Posterior vena cava (tissue), 2 donors: Measurements from ENCODE around the gene ANKRD6. TPM values are rescaled to one million over a fixed set of nuclear protein-coding genes. Genes with fewer than 3 reads are reported as not detected.
"Not testable (repeated sequence)": the region's sequence is repeated elsewhere in the genome, so short reads cannot be mapped to it uniquely, and the experiment has no call there.

Source experiments
- DNase-seq: peaks from one replicate; pipeline ENCODE4 v3.0.0-alpha.2; 2020; ENCODE audit warnings: low spot score
- intact Hi-C, 2 donors: fragments of 100-400 bp; cut with DNase I; formaldehyde crosslinking; loops; one replicate each; pipeline versions ENCODE4 v1.14.1 to v1.14.2; 2022 to 2023
- long read RNA-seq, 2 donors: library from polyadenylated mRNA; unstranded; transcript quantifications; one replicate each; pipeline ENCODE4 v2.0.0, GENCODE V29; 2020 to 2021
- total RNA-seq, 2 donors: library from RNA; stranded (reverse); fragmentation: NEBNext Ultra II Directional; extraction: Animal tissue kit (Norgen Biotek cat#: 25700); gene quantifications; one replicate each; pipeline ENCODE4 v1.2.1, GENCODE V29; 2021
- donor health status: DM: yes; HTN: yes; CAD: no.
- donor health status: DM: yes; HTN: yes; CAD: no.

Gene ANKRD6
- 10 to 100 TPM; 14.6 to 16.0 TPM for total RNA-seq
- long read RNA-seq, donor 1, partial matches to known transcripts: 2 of 7 reads
- long read RNA-seq, donor 1, other reads (novel, unspliced or antisense): 3 of 7 reads
- long read RNA-seq, donor 2, partial matches to known transcripts: 0 of 2 reads
- long read RNA-seq, donor 2, other reads (novel, unspliced or antisense): 1 of 2 reads

DNA sequence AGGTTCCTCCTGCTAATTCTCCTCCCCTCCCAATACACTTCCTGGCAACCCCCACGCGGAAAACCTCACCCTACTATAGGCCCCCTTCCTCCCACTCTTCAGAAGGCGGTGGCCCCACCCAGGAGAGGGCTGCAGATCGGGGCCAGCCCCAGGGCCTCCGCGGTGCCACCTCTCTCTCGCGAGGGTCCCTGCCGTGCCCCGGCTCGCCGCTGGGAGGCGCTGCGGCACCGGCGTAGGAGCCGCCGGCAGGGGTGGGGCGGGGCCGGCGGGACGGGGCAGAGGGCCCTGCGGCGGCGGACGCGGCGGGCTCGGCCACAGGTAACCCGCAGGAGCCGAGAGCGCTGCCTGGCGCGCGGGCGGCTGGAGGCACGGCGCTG is at the start of gene ANKRD6:
Gene ANKRD6 (plus strand): TSS at position 278 of the 377 bp plus-strand sequence. CDS start 133,825 bp downstream, outside the sequence.
- peak; percentile 93 for DNase-seq
- intact Hi-C loops: loop anchor here (2.0 to 10.0 kb wide), 2 partner anchors 172 to 178 kb away; no protein-coding TSS in a partner anchor

DNA sequence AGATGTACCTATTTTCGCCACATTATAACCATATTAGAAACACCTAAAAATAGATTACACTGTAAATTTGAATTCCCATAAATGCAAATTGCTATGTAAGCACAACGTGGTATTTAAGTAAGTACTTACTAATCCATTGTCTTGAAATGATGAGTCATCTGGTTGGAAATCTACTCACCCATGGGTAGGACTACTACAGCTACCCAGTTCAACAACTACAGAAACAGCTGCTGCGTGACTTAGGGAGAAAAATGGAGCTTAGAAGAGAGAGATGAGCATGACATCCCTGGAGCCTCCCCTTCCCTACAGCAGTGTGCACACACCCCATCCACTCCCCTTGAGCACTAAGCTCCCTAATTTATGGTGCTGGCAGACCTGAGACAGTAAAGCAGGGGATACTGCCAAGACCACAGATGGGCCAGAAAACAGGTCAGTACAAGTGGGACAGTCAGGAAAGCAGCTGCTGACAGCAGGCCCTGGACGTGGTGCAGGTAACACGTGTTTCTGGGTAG is 47.7 kb upstream of the ANKRD6 start:
- intact Hi-C loops: loop anchor here in 1 of 2 donors (5.0 kb wide), 1 partner anchor 1368 kb away; no protein-coding TSS in a partner anchor
- no peak for DNase-seq

DNA sequence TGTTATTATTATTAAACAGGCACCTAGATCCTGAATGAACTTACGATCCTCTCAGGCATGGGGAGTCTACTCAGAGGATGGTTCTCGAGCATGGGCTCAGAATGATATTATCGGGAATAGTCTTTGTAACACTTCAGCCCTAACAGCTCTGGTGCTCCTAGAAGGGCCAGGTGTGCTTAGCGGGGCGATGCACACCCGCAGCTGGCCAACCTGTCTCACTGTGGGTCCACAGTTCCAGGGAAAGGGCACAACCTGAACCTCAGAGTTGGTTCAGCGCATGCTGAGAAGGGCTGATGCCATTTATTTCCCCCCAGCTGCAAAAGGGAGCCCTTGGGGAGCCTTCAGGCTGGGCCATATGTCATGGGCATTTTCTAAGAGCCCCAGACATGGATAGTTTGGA is 47.1 kb upstream of the ANKRD6 start:
- no peak for DNase-seq
- intact Hi-C loops: loop anchor here in 1 of 2 donors (5.0 kb wide), 1 partner anchor 1369 kb away; no protein-coding TSS in a partner anchor

DNA sequence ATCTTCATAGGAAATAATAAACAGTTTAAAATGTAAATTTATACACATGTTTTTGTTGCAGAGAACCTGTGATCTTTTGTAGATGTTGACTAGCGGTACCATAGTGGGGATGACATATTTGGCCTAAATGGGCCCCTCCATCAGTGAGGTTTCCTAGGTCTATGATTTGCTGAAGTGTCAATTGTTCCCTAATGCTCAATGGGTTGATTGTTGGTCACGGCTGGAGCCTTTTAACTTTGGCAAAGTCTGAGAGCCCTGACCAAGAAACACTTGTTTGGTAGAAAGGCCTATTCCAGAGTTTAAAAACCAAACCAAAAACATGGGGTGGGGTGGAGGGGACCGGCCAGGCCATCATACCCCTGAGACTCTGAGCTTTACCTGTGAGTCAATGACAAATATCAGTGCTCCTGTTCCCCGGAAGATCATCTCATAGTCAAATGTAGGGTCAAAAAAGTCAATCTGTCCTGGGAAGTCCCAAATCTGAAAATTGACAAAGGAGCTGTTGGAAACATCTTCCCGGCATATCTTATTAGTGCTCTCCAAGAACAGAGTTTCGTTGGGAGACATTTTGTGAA is 45.9 kb upstream of the ANKRD6 start:
- no peak for DNase-seq
- intact Hi-C loops: loop anchor here in 1 of 2 donors (5.0 kb wide), 1 partner anchor 1370 kb away; no protein-coding TSS in a partner anchor

DNA sequence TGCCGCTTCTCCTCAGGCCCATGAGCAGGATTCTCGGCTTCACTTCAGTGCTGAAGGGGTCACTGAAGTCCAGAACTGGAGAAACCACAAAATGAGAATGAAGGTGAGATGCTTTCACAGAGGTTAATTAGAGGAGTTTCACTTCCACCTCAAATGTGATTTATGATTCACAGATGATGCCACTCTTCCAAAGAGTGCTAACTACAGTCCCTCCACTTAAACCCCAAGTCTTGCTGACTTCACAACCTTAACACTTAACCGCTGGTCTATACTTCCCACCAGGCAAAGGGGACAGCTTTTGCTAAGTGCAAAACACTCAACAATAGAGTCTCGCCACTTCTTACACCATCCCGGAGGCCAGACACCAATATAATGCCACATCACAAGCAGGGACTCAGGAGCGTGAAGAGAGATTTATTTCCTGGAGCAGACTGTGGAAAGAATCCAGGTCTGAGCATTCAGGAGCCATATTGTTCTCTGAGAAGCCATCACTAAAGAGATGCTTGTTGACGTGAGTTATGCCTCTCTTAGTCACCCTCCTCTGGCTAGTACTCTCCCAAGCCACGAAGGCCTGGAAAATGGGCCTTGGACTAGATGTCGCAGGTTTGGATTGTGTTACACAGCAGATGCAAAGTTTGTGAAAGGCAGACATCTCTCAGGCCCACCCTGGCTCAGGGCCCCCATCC is 45.3 kb upstream of the ANKRD6 start:
- no peak for DNase-seq
- intact Hi-C loops: loop anchor here in 1 of 2 donors (5.0 kb wide), 1 partner anchor 1370 kb away; no protein-coding TSS in a partner anchor

DNA sequence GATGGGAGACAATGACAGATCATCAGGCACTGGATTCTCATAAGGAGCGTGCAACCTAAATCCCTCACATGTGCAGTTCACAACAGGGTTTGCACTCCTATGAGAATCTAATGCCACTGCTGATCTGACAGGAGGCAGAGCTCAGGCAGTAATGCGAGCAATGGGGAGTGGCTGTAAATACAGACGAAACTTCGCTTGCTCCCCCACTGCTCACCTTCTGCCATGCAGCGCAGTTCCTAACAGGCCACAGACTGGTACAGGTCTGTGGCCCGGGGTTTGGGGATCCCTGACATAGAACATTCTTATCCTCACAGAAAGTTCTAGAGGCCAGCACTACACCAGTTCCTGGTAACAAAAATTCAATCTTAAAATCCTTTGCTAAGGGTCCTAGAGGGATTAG is 44.1 kb upstream of the ANKRD6 start:
- intact Hi-C loops: loop anchor here in 1 of 2 donors (5.0 kb wide), 1 partner anchor 1372 kb away; no protein-coding TSS in a partner anchor
- DNase-seq: no peak

DNA sequence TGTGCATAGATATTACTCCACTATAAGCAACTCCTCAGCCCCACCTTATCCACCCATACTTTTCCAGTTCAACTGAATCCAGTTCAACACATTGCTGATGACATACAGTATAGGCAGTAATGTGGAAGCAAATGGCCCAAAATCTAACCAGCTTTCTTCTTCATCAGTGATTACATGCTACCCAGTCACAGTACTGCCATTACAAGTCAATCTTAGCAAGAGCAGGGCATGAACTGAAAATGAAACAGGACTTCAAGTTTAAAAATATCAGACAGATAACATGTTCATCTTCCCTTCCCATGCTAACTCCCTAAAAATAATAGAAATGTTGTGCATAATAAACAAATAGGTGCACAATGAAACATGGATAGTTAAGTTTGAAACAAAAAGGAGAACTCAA is 40.1 kb upstream of the ANKRD6 start:
- DNase-seq: no peak
- intact Hi-C loops: no loop called here

DNA sequence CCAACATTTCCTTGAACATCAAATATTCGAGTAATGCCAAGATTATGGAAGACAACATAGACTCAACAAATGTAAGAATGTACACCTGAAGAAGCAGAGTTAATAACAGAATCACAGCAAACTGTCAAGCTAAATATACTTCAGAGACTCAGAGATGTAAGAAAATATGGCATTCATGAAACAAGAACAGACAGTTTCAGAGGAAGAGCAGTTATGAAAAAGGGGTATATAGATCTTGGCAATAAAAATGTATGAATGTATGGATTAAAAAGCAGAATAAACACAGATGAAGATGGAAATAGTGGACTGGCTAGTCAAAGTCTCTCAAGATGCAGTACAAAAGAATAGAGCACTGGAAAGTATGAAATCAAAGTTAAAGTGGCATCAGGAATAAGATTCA is 39.3 kb upstream of the ANKRD6 start:
- intact Hi-C loops: no loop called here
- no peak for DNase-seq

DNA sequence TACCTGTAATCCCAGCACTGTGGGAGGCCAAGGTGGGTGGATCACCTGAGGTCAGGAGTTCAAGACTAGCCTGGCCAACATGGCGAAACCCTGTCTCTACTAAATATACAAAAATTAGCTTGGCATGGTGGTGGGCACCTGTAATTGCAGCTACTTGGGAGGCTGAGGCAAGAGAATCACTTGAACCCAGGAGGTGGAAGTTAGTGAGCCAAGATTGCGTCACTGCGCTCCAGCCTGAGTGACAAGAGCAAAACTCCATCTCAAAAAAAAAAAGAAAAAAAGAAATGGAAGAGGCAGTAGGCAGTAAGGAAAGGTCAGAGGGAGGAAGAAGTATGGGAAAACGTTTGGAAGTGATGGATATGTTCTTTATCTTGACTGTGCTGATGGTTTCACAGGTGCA is 35.1 kb upstream of the ANKRD6 start:
- intact Hi-C loops, DNase-seq: not testable (repeated sequence)

DNA sequence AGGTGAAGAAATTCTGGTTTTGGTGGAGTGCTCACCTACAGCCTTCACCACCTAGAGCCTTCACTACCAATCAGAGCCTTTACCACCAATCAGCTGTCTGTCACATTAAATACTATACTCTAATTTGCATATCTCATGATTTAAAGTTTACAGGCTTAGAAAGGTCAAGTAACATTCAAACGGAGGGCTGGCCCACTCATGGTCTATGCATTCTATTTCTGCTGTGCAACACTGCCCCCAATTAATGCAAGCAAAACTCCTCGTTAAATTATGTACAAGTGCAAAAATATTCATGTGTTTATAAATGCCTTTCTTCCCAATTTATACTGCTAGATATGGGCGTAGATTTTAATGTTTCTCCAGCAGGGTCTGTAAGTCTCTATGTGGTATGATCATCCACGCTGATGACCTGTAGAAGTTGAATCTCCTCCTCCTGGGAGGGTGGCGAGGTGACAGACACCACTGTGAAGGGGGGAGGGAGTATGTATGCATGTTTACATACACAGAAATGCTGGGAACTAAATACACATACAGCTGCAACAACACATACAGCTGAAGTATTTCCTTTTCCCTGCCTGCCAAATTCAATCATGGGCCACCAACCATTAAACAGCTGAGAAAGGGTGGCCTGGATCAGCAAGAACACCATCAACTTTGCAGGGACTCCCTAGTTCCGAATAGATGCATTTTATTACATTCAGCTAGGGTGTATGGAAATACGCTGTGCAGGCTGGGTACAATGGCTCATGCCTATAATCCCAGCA is 34.0 kb upstream of the ANKRD6 start:
- intact Hi-C loops: no loop called here
- DNase-seq: no peak

DNA sequence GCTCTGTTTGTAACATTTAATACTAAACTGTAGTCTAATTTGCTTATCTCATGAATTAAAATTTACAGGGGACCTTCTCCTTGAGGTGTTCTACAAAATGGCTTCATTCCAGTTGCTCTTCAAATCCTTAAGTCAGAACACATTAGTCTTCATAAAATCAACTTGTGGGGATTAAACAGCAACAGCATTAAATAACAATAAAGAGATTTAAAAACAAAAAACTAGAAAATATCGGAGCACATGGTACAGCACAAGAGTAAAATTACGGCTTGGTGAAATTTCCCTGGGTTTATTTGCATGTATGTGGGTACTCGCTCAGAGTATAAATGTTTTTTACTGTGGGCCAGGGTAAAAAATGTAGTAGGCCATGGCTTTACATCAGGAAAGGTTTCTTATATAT is 32.9 kb upstream of the ANKRD6 start:
- no peak for DNase-seq
- intact Hi-C loops: no loop called here

DNA sequence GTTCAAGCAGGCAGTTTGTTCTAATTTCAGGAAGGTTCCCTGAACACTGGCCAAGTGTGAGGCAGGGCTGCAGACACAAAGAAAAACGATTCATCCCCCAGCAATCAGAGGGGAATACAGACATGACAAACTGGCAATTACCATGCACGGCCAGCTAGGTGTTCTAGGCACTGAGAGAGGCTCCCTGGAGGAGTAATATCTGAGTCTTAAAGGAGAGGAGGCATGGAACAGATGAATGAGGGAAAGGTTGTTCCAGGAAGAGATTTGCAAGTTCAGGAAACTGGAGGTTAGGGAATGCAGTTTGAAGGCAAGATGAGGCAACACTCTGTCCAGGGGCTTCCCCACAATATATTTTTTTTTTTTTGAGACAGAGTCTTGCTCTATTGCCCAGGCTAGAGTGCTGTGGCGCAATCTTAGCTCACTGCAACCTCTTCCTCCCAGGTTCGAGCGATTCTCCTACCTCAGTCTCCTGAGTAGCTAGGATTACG is 32.0 kb upstream of the ANKRD6 start:
- intact Hi-C loops: no loop called here
- DNase-seq: no peak

DNA sequence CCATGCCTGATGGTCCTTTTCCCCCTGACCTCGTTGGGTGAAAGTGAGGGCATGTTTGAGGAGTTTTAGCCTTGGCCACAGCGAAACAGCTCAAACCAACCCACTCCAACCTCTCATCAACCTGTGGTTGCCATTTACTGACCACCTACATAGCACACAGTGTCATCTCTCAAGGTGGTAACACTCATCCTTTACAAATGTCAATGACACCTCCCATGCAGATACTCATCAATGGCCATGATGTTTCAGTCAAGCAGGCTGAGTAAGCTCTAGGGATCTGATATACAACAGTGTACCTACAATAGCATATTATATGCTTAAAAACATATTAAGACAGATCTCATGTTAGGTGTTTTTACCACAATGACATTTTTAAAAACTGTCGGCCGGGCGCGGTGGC is 30.2 kb upstream of the ANKRD6 start:
- intact Hi-C loops: no loop called here
- DNase-seq: no peak

DNA sequence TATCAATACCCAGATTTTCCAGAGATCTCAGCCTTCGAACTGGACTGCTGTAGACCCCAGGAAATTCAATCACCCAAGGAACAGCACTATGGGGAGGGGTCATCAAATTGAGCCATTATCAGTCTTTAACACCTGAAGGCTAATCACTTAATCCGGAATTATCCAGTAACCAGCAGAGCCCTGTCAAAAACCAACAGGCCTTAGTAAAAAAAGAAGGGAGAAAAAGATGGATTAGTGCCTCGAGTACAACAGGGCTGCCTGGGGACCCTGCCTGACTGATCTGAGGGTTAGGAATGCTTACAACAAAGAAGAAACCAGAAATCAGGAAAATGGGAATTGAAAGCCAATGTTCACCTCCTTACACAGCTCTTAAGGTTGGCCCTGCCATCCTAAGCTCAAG is 28.4 kb upstream of the ANKRD6 start:
- no peak for DNase-seq
- intact Hi-C loops: no loop called here

DNA sequence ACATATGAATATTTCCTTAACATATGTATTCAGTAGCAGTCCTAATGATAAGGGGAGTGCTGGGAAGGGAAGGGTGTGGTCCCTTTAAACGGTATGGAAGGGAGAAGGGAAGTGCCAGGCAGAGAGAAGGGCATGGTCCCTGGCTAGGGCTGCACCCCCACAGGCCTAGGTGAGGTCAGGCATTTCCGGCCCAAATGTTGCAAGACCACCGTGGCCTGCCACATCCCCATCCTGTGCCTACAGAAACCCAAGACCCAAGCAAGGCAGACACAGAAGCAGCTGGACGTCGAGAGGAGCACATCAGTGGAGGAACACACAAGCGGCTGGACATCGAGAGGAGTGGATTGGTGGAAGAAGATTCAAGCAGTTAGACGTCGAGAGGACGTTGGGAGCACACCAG is 26.8 kb upstream of the ANKRD6 start:
- no peak for DNase-seq
- intact Hi-C loops: no loop called here

DNA sequence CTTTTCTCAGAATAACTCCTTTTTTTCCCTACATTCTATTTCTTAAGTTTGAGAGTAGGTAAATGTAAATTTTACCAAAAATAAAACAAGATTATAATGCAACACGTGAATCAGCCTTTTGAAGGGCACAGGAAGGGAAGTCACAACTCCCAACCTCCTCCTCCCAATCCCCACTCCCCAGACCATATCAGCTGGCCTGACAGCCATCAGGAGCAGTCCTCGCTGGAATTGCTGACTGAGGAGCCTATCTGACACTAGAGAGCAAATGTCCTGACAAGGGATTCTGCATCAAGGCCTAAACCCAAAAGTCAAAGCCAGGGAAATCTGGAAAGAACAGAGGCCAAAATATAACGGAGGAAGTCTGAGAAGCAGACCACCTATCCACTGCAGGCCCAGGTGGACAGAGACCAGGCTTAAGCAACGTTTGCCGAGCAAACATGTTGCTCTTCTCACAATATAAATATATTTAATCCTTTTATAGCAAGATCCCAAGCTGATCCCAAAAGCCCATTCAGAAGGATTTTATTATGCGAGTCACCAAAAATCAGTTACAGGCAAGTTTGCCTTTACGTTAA is 23.4 kb upstream of the ANKRD6 start:
- no peak for DNase-seq
- intact Hi-C loops: no loop called here

DNA sequence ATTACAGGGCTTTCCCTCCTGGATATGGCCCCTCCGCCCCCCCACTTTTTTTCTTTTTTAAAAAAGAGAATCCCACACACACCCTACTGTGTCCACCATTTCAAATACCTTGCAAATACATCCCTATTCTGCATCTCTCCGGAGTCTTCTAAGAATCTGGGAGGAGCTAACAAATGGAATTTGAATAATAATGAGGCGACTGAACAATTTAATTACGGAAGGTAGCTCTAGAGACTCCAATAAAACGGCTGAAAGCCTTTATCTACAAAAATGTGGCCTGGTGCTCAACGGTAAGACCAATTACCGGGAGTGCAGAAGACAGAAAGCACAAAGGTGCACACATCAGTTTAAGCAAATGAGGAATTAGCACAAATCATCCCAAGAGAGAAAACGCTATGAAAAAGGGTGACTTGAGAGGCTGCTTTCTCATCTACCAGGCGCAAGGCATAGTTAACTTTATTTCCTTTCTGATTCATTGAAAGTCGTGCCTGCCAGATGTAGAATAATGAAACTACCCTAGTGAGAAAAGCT is 22.7 kb upstream of the ANKRD6 start:
- no peak for DNase-seq
- intact Hi-C loops: no loop called here

DNA sequence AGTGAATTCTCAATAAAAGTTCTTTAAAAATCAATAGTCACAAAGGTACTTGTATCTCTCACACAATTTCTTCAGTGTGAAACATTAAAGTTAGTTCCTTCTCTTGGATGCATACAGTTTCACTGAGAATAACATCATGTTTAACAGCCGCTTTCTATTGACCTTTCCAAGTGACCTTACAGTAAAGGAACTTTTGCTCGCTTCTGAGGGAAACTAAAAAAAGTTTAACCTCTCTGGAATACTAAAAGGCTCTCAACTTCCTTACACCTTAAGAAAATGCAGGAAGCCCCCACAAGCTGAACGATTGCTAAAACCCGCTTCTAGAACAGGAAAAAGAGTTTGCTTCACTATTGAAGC is 22.2 kb upstream of the ANKRD6 start:
- intact Hi-C loops: no loop called here
- DNase-seq: no peak
